A549 (cell line): ENCODE measurements around the gene TCOF1. TPM values are rescaled to one million over a fixed set of nuclear protein-coding genes. Genes with fewer than 3 reads are reported as not detected.

Experiments used
- ATAC-seq, 2 experiments: fragments of 200-7000 bp in 1 of 2; fragments of >200 bp in 1 of 2; cut with Nextera tagmentation in 1 of 2; cut with Tn5 transposase in 1 of 2; 3 replicates each; pipeline versions ENCODE4 v1.8.0 to v1.9.1; 2018 to 2020; ENCODE audit warnings: mild to moderate bottlenecking in 1 of 2, moderate library complexity in 1 of 2
- CTCF ChIA-PET: fragments of 300-600 bp; sonication (Branson Sonifier 250); formaldehyde crosslinking; extraction: SDS; loops from one replicate; lab custom pipeline; 2021; ENCODE audit warnings: antibody characterized with exemption, inconsistent platforms; lab: Yijun Ruan, JAX
- POLR2A ChIA-PET: fragments of 350-600 bp; formaldehyde crosslinking; extraction: SDS; loops from one replicate; lab custom pipeline; 2021; ENCODE audit warnings: antibody characterized with exemption, inconsistent platforms; lab: Yijun Ruan, JAX
- DNase-seq, 2 experiments: peaks; one replicate each; pipeline versions ENCODE4 v3.0.0 to v3.0.0-alpha.2; 2011 to 2016; ENCODE audit warnings: low read depth in 1 of 2, low spot score in 1 of 2
- FAIRE-seq: peaks from 2 replicates; lab custom pipeline; 2011; peaks lifted over from hg19 to GRCh38; lab: Jason Lieb, UNC
- H3K27ac ChIP-seq, 2 experiments: fragments of >200 bp; sonication (Bioruptor Twin); formaldehyde crosslinking; 3 replicates each; pipeline ENCODE4 v1.5.1; 2016 to 2017
- H3K4me1 ChIP-seq: fragments of >200 bp; sonication (Bioruptor Twin); formaldehyde crosslinking; 3 replicates; pipeline ENCODE4 v1.6.1; 2016
- H3K4me2 ChIP-seq: fragments of >200 bp; sonication (Bioruptor Twin); formaldehyde crosslinking; 3 replicates; pipeline ENCODE4 v1.6.1; 2016
- H3K4me3 ChIP-seq: fragments of >200 bp; sonication (Bioruptor Twin); formaldehyde crosslinking; 3 replicates; pipeline ENCODE4 v1.5.1; 2016
- H3K9me3 ChIP-seq: fragments of >200 bp; sonication (Bioruptor Twin); formaldehyde crosslinking; 3 replicates; pipeline ENCODE4 v1.6.1; 2016
- BCL3 ChIP-seq: fragments of >200 bp; sonication (Bioruptor Twin); formaldehyde crosslinking; IDR thresholded peaks from 3 replicates; pipeline ENCODE4 v1.6.1; 2016
- BHLHE40 ChIP-seq: IDR thresholded peaks from 2 replicates; pipeline ENCODE4 v1.6.1; 2012; ENCODE audit warnings: low read depth, low read length, inconsistent platforms
- CBX8 ChIP-seq: fragments of 200-600 bp; sonication (generic); IDR thresholded peaks from 2 replicates; pipeline ENCODE4 v1.6.1; 2016
- CEBPB ChIP-seq, 2 experiments: fragments of >200 bp in 1 of 2; sonication (Bioruptor Twin) in 1 of 2; formaldehyde crosslinking in 1 of 2; IDR thresholded peaks; 2 replicates each; pipeline ENCODE4 v1.6.1; 2012 to 2016
- CHD2 ChIP-seq: fragments of 150-350 bp; IDR thresholded peaks from 2 replicates; pipeline ENCODE4 v1.6.1; 2014; ENCODE audit warnings: low read length; ENCODE audit not compliant: partially characterized antibody
- EHF ChIP-seq: fragments of 250-450 bp; sonication (Bioruptor Pico); IDR thresholded peaks from 2 replicates; pipeline ENCODE4 v1.5.0; 2020; ENCODE audit warnings: mild to moderate bottlenecking
- EHMT2 ChIP-seq: fragments of 200-600 bp; sonication (generic); IDR thresholded peaks from 2 replicates; pipeline ENCODE4 v1.6.1; 2016; ENCODE audit warnings: antibody characterized with exemption, low read depth, mild to moderate bottlenecking, moderate library complexity
- HEYL ChIP-seq: fragments of 250-450 bp; sonication (Bioruptor Pico); IDR thresholded peaks from 2 replicates; pipeline ENCODE4 v1.8.0; 2021; ENCODE audit warnings: mild to moderate bottlenecking, moderate library complexity
- HOXA7 ChIP-seq: fragments of 250-450 bp; sonication (Bioruptor Pico); IDR thresholded peaks from 2 replicates; pipeline ENCODE4 v1.5.0; 2020; ENCODE audit warnings: mild to moderate bottlenecking, moderate library complexity
- HOXB5 ChIP-seq: fragments of 250-450 bp; sonication (Bioruptor Pico); IDR thresholded peaks from 2 replicates; pipeline ENCODE4 v1.5.0; 2020; ENCODE audit warnings: mild to moderate bottlenecking, moderate library complexity
- JUNB ChIP-seq: fragments of >200 bp; sonication (Bioruptor Twin); formaldehyde crosslinking; IDR thresholded peaks from 2 replicates; pipeline ENCODE4 v1.6.1; 2016
- MYC ChIP-seq: IDR thresholded peaks from 2 replicates; pipeline ENCODE4 v1.6.1; 2012; ENCODE audit warnings: mild to moderate bottlenecking, inconsistent platforms, low read length, improper control_type of control experiment, borderline replicate concordance
- NPAS2 ChIP-seq: fragments of 250-450 bp; sonication (Bioruptor Pico); IDR thresholded peaks from 2 replicates; pipeline ENCODE4 v1.8.0; 2022; ENCODE audit warnings: mild to moderate bottlenecking, moderate library complexity, borderline replicate concordance
- NR3C1 ChIP-seq: fragments of >200 bp; sonication (Bioruptor Twin); formaldehyde crosslinking; IDR thresholded peaks from 3 replicates; pipeline ENCODE4 v1.6.1; 2017
- PBX3 ChIP-seq: IDR thresholded peaks from 2 replicates; pipeline ENCODE4 v1.6.1; 2012
- POLR2A ChIP-seq: IDR thresholded peaks from 2 replicates; pipeline ENCODE4 v1.6.1; 2012; ENCODE audit warnings: mild to moderate bottlenecking, low read length
- RCOR1 ChIP-seq: fragments of 150-350 bp; IDR thresholded peaks from 2 replicates; pipeline ENCODE4 v1.6.1; 2014; ENCODE audit warnings: antibody characterized with exemption, low read length, low read depth
- ZC3H11A ChIP-seq: fragments of 450-650 bp; IDR thresholded peaks from 2 replicates; pipeline ENCODE4 v1.6.1; 2014; ENCODE audit warnings: antibody characterized with exemption, mild to moderate bottlenecking
- WGBS: methylation state at CpG from one replicate; pipeline ENCODE4 v1.1.6; 2017; ENCODE audit errors: missing lambda C conversion rate; 5-methylcytosine and 5-hydroxymethylcytosine counted together
- polyA plus RNA-seq, 4 experiments: library from polyadenylated mRNA; depleted of rRNA in 3 of 4; stranded (reverse); fragments of >200 nt; fragmentation: RNase III in 1 of 4; extraction: RNeasy Plus Mini Kit Qiagen cat#74134 plus additional on column Dnase treatment in 1 of 4; gene quantifications; 2 replicates in 3 of 4; 3 replicates in 1 of 4; pipeline ENCODE4 v1.2.3, GENCODE V29; 2011 to 2017

TCOF1 gene
- polyA plus RNA-seq, 2 of the 4 experiments (the other 2 are of a cell fraction), result 17.5 to 47.1 TPM

GRCh38 chr5:150317048-150318003 is 40.2 kb upstream of the TCOF1 start (continued):
- TF ChIP-seq EHF (CRISPR knock-in tag) (no peak), EHMT2 (no peak), RCOR1 (no peak), JUNB (peak; percentile 98)

- Histone ChIP-seq H3K4me1 (peaks cover 60% of the 10 kb centered on the region), H3K27ac (peak overlapping the region; percentile 91 to 97), H3K9me3 (no peaks in the 10 kb centered on the region), H3K4me3 (no peak overlapping the region), H3K4me2 (peak overlapping the region; percentile 75; the same call in 2 of the 3 replicates)
- POLR2A ChIA-PET, result no interaction called here
- no peak for ATAC-seq
- WGBS, result 80% methylated on average over 6 of the region's 9 CpGs
- DNase-seq, result no peak
- TF ChIP-seq HEYL (CRISPR knock-in tag), result no peak
- no peak for TF ChIP-seq POLR2A
- TF ChIP-seq CHD2, result no peak
- no peak for TF ChIP-seq MYC
- TF ChIP-seq HOXB5 (CRISPR knock-in tag), result no peak
- no peak for TF ChIP-seq HOXA7 (CRISPR knock-in tag)
- TF ChIP-seq RCOR1, result no peak
- TF ChIP-seq NPAS2, result no peak
- no peak for TF ChIP-seq CEBPB (IDR thresholded peaks at IDR 0.05)
- no peak for FAIRE-seq
- CTCF ChIA-PET, result interaction anchor here (0.7 to 3.2 kb wide), 7 partner anchors 9 to 117 kb away, joined by 3 to 15 read pairs (median 5); no protein-coding TSS in a partner anchor
These were observed 38.6 kb upstream of the TCOF1 start for GRCh38 chr5:150318613-150319483.

- TF ChIP-seq NR3C1 (no peak), NPAS2 (no peak), EHF (CRISPR knock-in tag) (no peak), BHLHE40 (no peak), PBX3 (no peak), CBX8 (no peak), BCL3 (no peak), ZC3H11A (no peak)
- Histone ChIP-seq H3K27ac (peak overlapping the region; percentile 91 to 97), H3K4me2 (peak overlapping the region; percentile 75; the same call in 2 of the 3 replicates), H3K4me1 (peaks cover 60% of the 10 kb centered on the region), H3K9me3 (no peaks in the 10 kb centered on the region), H3K4me3 (no peak overlapping the region)
- ChIA-PET CTCF (interaction anchor here (0.7 to 3.2 kb wide), 9 partner anchors 9 to 673 kb away, joined by 3 to 15 read pairs (median 4); partner anchors contain the start of gene ARSI), POLR2A (no interaction called here)
- WGBS, result 86% methylated on average over 6 of the region's 6 CpGs
- ATAC-seq (no peak), FAIRE-seq (no peak), DNase-seq (no peak)
These were observed 38.1 kb upstream of the TCOF1 start for GRCh38 chr5:150319484-150319790.
